Suprapubic skin (tissue), 4 donors: ENCODE results near the gene VWA2.

Source experiments
- EP300 ChIP-seq: sonication (generic); formaldehyde crosslinking; IDR thresholded peaks from one replicate; pipeline ENCODE4 v1.6.1; 2017; ENCODE audit warnings: antibody characterized with exemption
- POLR2A ChIP-seq, 2 donors: fragments of 450-650 bp; IDR thresholded peaks; one replicate each; pipeline ENCODE4 v1.6.1; 2017; ENCODE audit warnings: antibody characterized with exemption in 2 of 2, mild to moderate bottlenecking in 2 of 2, moderate library complexity in 2 of 2
- POLR2AphosphoS5 ChIP-seq, 3 donors: sonication (generic); formaldehyde crosslinking; IDR thresholded peaks; one replicate each; pipeline ENCODE4 v1.6.1; 2017; ENCODE audit warnings: antibody characterized with exemption in 3 of 3
- TF ChIP-seq, protein P1 (sequence below), 2 donors: fragments of 200-600 bp in 1 of 2; fragments of 450-650 bp in 1 of 2; sonication (generic) in 1 of 2; IDR thresholded peaks; one replicate each; pipeline ENCODE4 v1.5.1; 2016 to 2019; ENCODE audit warnings: antibody characterized with exemption in 2 of 2, mild to moderate bottlenecking in 1 of 2, moderate library complexity in 1 of 2

DNA sequence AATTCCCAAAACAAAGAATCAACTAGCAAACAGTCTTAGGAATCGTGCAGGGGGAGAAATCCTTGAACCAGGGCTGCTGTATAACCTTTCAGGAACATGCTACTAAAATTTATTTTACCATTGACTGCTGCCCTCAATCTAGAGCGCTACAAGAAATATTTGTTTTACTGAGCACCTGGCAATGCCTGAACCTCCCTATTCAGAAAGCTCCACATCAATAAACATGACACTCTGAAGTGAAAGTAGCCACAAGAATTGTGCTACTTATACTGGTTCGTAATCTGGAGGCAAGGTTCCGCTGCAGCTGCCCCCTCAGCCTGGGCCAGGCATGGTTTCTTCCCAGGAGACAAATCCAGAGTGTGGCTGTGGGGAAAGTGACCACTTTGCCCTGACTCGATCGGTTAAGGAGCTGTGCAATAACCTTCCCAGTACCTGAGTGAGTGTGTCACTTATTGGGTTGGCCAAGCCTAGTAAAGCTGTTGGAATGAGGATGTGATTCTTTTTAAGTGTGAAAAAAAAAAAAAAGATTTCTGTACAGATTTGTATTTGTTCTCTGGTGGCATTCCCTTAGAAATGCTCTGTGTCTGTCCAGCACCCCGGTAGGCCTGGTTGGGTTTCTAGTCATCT is 7.7 kb downstream of the VWA2 start:
- TF ChIP-seq, protein P1, sequence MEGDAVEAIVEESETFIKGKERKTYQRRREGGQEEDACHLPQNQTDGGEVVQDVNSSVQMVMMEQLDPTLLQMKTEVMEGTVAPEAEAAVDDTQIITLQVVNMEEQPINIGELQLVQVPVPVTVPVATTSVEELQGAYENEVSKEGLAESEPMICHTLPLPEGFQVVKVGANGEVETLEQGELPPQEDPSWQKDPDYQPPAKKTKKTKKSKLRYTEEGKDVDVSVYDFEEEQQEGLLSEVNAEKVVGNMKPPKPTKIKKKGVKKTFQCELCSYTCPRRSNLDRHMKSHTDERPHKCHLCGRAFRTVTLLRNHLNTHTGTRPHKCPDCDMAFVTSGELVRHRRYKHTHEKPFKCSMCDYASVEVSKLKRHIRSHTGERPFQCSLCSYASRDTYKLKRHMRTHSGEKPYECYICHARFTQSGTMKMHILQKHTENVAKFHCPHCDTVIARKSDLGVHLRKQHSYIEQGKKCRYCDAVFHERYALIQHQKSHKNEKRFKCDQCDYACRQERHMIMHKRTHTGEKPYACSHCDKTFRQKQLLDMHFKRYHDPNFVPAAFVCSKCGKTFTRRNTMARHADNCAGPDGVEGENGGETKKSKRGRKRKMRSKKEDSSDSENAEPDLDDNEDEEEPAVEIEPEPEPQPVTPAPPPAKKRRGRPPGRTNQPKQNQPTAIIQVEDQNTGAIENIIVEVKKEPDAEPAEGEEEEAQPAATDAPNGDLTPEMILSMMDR (IDR thresholded peaks at IDR 0.05) = no peak
- TF ChIP-seq EP300 = no peak
- TF ChIP-seq POLR2AphosphoS5 (IDR thresholded peaks at IDR 0.05) = no peak
- no peak for TF ChIP-seq POLR2A (IDR thresholded peaks at IDR 0.05)
